Loucy (cell line): ENCODE measurements around the gene ILKAP.

Experiments
- CTCF ChIP-seq: fragments of 200-600 bp; sonication (generic); conservative IDR thresholded peaks from 2 replicates; pipeline ENCODE4 v1.5.1; 2014; ENCODE audit warnings: mild to moderate bottlenecking, antibody characterized with exemption, low read length
- EZH2phosphoT487 ChIP-seq: fragments of 200-600 bp; IDR thresholded peaks from 2 replicates; pipeline ENCODE4 v1.6.1; 2018; ENCODE audit warnings: antibody characterized with exemption, mild to moderate bottlenecking, moderate library complexity, borderline replicate concordance

- no peak for TF ChIP-seq EZH2phosphoT487
- TF ChIP-seq CTCF: no peak
Measured at GRCh38 chr2:238159661-238160205, 43.8 kb downstream of the ILKAP start.
